Measurements from ENCODE around the gene HCFC1.

The HCFC1 gene

DNA sequence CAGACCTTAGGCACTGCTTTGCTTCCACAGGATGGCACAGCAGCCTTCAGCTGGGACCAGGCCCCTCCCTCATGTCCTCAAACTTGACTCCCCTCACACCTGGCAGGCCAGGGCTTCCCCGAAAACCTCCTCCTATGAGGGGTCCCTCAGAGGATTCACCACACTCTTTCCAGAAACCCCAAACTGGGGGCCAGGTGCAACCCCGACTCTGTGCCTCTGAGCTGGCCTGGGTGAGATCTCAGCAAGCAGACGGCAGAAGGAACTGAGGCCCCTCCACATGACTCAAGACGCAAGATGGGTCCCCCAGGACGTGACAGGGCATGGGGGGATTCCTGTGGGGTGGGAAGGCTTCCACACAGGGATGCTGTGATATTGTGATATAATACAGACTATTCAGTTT, 6.2 kb downstream of the HCFC1 start:
- H3K4ac ChIP-seq (ENCODE audit: low read depth, low read length): no peak overlapping the region
- DNase-seq: no peak
- H3K18ac ChIP-seq (ENCODE audit: low read length): no peak overlapping the region
- no CpG with 5 or more reads among the region's 5 CpGs for WGBS (ENCODE audit: extremely low coverage, insufficient coverage, low lambda C conversion rate)
- no peak overlapping the region for H3K9ac ChIP-seq (ENCODE audit: low read length)
- H2AK5ac ChIP-seq (ENCODE audit: low read length): no peak overlapping the region
- no peaks in the 10 kb centered on the region for H3K79me1 ChIP-seq (ENCODE audit: low read length)
- H3K27ac ChIP-seq (ENCODE audit: low read depth, low read length): no peak overlapping the region
- H3K36me3 ChIP-seq (ENCODE audit: control insufficient read depth, insufficient read depth, low read length): peaks cover 1% of the 10 kb centered on the region
- peaks cover 6% of the 10 kb centered on the region for H3K4me1 ChIP-seq (ENCODE audit: control insufficient read depth, low read depth, low read length)
- H4K8ac ChIP-seq (ENCODE audit: low read depth, low read length): no peak overlapping the region
- no peak overlapping the region for H3K56ac ChIP-seq (ENCODE audit: low read length)
- no peak overlapping the region for H2BK120ac ChIP-seq (ENCODE audit: low read depth, low read length)
- H2BK5ac ChIP-seq (ENCODE audit: low read length): no peak overlapping the region
- H3K27me3 ChIP-seq (ENCODE audit: insufficient read depth, low read length, poor library complexity): no peaks in the 10 kb centered on the region
- H4K5ac ChIP-seq (ENCODE audit: low read length): no peak overlapping the region
- H3K4me3 ChIP-seq (ENCODE audit: low read length): no peak overlapping the region
- no peak overlapping the region for H3K23ac ChIP-seq (ENCODE audit: low read length)
- H3K79me2 ChIP-seq (ENCODE audit: control insufficient read depth, insufficient read depth, low read length): peaks cover 70% of the 10 kb centered on the region
- no peak overlapping the region for H3K4me2 ChIP-seq (ENCODE audit: low read length)
- no peak overlapping the region for H2BK15ac ChIP-seq (replicated peaks; ENCODE audit: low read depth)

DNA sequence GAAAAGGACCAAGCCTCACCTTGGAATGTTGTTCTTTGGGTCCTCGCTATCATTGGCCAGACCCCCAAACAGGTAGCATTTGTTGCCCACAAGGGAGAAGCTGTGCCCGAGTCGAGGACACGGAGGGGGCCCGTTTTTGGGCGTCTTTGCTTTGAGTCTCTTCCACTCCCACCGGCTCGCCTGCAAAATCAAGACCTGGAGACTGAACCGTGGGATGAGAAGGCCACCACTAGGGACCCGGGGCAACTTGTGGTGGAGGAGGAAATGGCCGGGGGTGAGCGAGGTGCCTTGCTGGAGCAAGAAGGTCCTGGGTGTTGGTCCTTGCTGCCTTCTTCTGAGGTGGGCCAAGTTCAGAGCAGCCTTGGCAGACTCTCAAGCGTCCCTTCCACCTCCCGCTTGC, 7.5 kb downstream of the HCFC1 start:
- Histone ChIP-seq H3K4ac (ENCODE audit: low read depth, low read length) (no peak overlapping the region), H3K9ac (ENCODE audit: low read length) (no peak overlapping the region), H3K23ac (ENCODE audit: low read length) (no peak overlapping the region), H3K27me3 (ENCODE audit: insufficient read depth, low read length, poor library complexity) (no peaks in the 10 kb centered on the region), H2BK15ac (replicated peaks; ENCODE audit: low read depth) (no peak overlapping the region), H3K79me2 (ENCODE audit: control insufficient read depth, insufficient read depth, low read length) (peaks cover 60% of the 10 kb centered on the region), H3K36me3 (ENCODE audit: control insufficient read depth, insufficient read depth, low read length) (peaks cover 3% of the 10 kb centered on the region), H3K27ac (ENCODE audit: low read depth, low read length) (no peak overlapping the region), H3K18ac (ENCODE audit: low read length) (no peak overlapping the region), H4K5ac (ENCODE audit: low read length) (no peak overlapping the region), H2AK5ac (ENCODE audit: low read length) (no peak overlapping the region), H3K4me1 (ENCODE audit: control insufficient read depth, low read depth, low read length) (peaks cover 6% of the 10 kb centered on the region), H3K56ac (ENCODE audit: low read length) (no peak overlapping the region), H3K4me2 (ENCODE audit: low read length) (no peak overlapping the region), H2BK5ac (ENCODE audit: low read length) (no peak overlapping the region), H2BK120ac (ENCODE audit: low read depth, low read length) (no peak overlapping the region), H4K8ac (ENCODE audit: low read depth, low read length) (no peak overlapping the region), H3K4me3 (ENCODE audit: low read length) (no peak overlapping the region), H3K79me1 (ENCODE audit: low read length) (no peaks in the 10 kb centered on the region)
- no peak for DNase-seq
- WGBS (ENCODE audit: extremely low coverage, insufficient coverage, low lambda C conversion rate): no CpG with 5 or more reads among the region's 14 CpGs

DNA sequence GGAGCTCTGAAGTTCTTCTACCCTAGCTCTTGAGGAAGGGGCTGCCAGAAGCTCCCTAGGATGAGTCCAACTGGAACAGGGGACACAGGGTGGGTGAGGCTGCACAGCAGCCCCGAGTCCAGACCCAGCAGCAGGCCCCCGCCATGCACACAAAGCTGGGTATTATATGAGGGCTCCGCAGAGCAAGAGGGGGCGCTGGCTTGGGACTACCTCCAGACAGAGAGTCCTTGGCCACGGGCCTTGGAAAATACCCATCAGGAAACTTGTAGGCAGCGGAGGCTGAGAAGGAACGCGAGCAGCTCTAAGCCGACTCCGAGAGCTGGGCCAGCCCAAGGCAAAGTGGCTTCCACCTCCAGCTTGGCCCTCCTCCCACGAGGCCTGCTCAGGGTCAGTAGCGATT, 8.1 kb downstream of the HCFC1 start:
- H3K56ac ChIP-seq (ENCODE audit: low read length): no peak overlapping the region

GRCh38 chrX:153961292-153961691, 10.3 kb downstream of the HCFC1 start:
- no peaks in the 10 kb centered on the region for H3K4me1 ChIP-seq (ENCODE audit: control insufficient read depth, low read depth, low read length)

More for the DNA sequence above, 8.1 kb downstream of the HCFC1 start:
- H3K27me3 ChIP-seq (ENCODE audit: insufficient read depth, low read length, poor library complexity): no peaks in the 10 kb centered on the region
- no peak overlapping the region for H2BK120ac ChIP-seq (ENCODE audit: low read depth, low read length)
- no CpG with 5 or more reads among the region's 12 CpGs for WGBS (ENCODE audit: extremely low coverage, insufficient coverage, low lambda C conversion rate)
- H3K4ac ChIP-seq (ENCODE audit: low read depth, low read length): no peak overlapping the region
- no peak overlapping the region for H2BK15ac ChIP-seq (replicated peaks; ENCODE audit: low read depth)
- no peak overlapping the region for H4K5ac ChIP-seq (ENCODE audit: low read length)
- no peak overlapping the region for H2BK5ac ChIP-seq (ENCODE audit: low read length)
- no peak overlapping the region for H3K23ac ChIP-seq (ENCODE audit: low read length)
- no peak overlapping the region for H3K27ac ChIP-seq (ENCODE audit: low read depth, low read length)
- H3K4me3 ChIP-seq (ENCODE audit: low read length): no peak overlapping the region
- H3K36me3 ChIP-seq (ENCODE audit: control insufficient read depth, insufficient read depth, low read length): peaks cover 3% of the 10 kb centered on the region
- no peak for DNase-seq
- no peak overlapping the region for H2AK5ac ChIP-seq (ENCODE audit: low read length)
- H3K79me1 ChIP-seq (ENCODE audit: low read length): no peaks in the 10 kb centered on the region
- H3K4me1 ChIP-seq (ENCODE audit: control insufficient read depth, low read depth, low read length): peaks cover 6% of the 10 kb centered on the region
- no peak overlapping the region for H4K8ac ChIP-seq (ENCODE audit: low read depth, low read length)
- no peak overlapping the region for H3K4me2 ChIP-seq (ENCODE audit: low read length)
- peaks cover 54% of the 10 kb centered on the region for H3K79me2 ChIP-seq (ENCODE audit: control insufficient read depth, insufficient read depth, low read length)
- H3K18ac ChIP-seq (ENCODE audit: low read length): no peak overlapping the region
- H3K9ac ChIP-seq (ENCODE audit: low read length): no peak overlapping the region

GRCh38 chrX:153960786-153961185, 10.8 kb downstream of the HCFC1 start:
- Histone ChIP-seq H3K9ac (ENCODE audit: low read length) (no peak overlapping the region), H3K27ac (ENCODE audit: low read depth, low read length) (no peak overlapping the region), H3K56ac (ENCODE audit: low read length) (no peak overlapping the region), H3K4me1 (ENCODE audit: control insufficient read depth, low read depth, low read length) (no peaks in the 10 kb centered on the region), H3K4ac (ENCODE audit: low read depth, low read length) (no peak overlapping the region), H3K79me1 (ENCODE audit: low read length) (no peaks in the 10 kb centered on the region), H4K5ac (ENCODE audit: low read length) (no peak overlapping the region), H2BK15ac (replicated peaks; ENCODE audit: low read depth) (no peak overlapping the region), H3K18ac (ENCODE audit: low read length) (no peak overlapping the region), H3K36me3 (ENCODE audit: control insufficient read depth, insufficient read depth, low read length) (peaks cover 8% of the 10 kb centered on the region), H3K4me3 (ENCODE audit: low read length) (no peak overlapping the region), H3K4me2 (ENCODE audit: low read length) (no peak overlapping the region), H3K27me3 (ENCODE audit: insufficient read depth, low read length, poor library complexity) (no peaks in the 10 kb centered on the region), H4K8ac (ENCODE audit: low read depth, low read length) (no peak overlapping the region), H2BK120ac (ENCODE audit: low read depth, low read length) (no peak overlapping the region), H2AK5ac (ENCODE audit: low read length) (no peak overlapping the region), H3K23ac (ENCODE audit: low read length) (no peak overlapping the region), H2BK5ac (ENCODE audit: low read length) (no peak overlapping the region), H3K79me2 (ENCODE audit: control insufficient read depth, insufficient read depth, low read length) (peaks cover 27% of the 10 kb centered on the region)
- no CpG with 5 or more reads among the region's 22 CpGs for WGBS (ENCODE audit: extremely low coverage, insufficient coverage, low lambda C conversion rate)
- no peak for DNase-seq

More at GRCh38 chrX:153961292-153961691, 10.3 kb downstream of the HCFC1 start:
- Histone ChIP-seq H3K4ac (ENCODE audit: low read depth, low read length) (no peak overlapping the region), H2AK5ac (ENCODE audit: low read length) (no peak overlapping the region), H4K8ac (ENCODE audit: low read depth, low read length) (no peak overlapping the region), H2BK15ac (replicated peaks; ENCODE audit: low read depth) (no peak overlapping the region), H3K4me3 (ENCODE audit: low read length) (no peak overlapping the region), H3K23ac (ENCODE audit: low read length) (no peak overlapping the region), H2BK120ac (ENCODE audit: low read depth, low read length) (no peak overlapping the region), H3K27ac (ENCODE audit: low read depth, low read length) (no peak overlapping the region), H3K27me3 (ENCODE audit: insufficient read depth, low read length, poor library complexity) (no peaks in the 10 kb centered on the region), H3K79me2 (ENCODE audit: control insufficient read depth, insufficient read depth, low read length) (peaks cover 32% of the 10 kb centered on the region), H3K56ac (ENCODE audit: low read length) (no peak overlapping the region), H2BK5ac (ENCODE audit: low read length) (no peak overlapping the region), H4K5ac (ENCODE audit: low read length) (no peak overlapping the region), H3K4me2 (ENCODE audit: low read length) (no peak overlapping the region), H3K79me1 (ENCODE audit: low read length) (no peaks in the 10 kb centered on the region), H3K36me3 (ENCODE audit: control insufficient read depth, insufficient read depth, low read length) (peaks cover 8% of the 10 kb centered on the region), H3K9ac (ENCODE audit: low read length) (no peak overlapping the region), H3K18ac (ENCODE audit: low read length) (no peak overlapping the region)
- no peak for DNase-seq
- WGBS (ENCODE audit: extremely low coverage, insufficient coverage, low lambda C conversion rate): no CpG with 5 or more reads among the region's 11 CpGs

- H3K27me3 ChIP-seq (ENCODE audit: insufficient read depth, low read length, poor library complexity): no peaks in the 10 kb centered on the region
- H3K18ac ChIP-seq (ENCODE audit: low read length): no peak overlapping the region
- no peak overlapping the region for H2AK5ac ChIP-seq (ENCODE audit: low read length)
- no peak overlapping the region for H4K8ac ChIP-seq (ENCODE audit: low read depth, low read length)
- no peaks in the 10 kb centered on the region for H3K79me1 ChIP-seq (ENCODE audit: low read length)
- no peak overlapping the region for H3K9ac ChIP-seq (ENCODE audit: low read length)
- H3K4me3 ChIP-seq (ENCODE audit: low read length): no peak overlapping the region
- WGBS (ENCODE audit: extremely low coverage, insufficient coverage, low lambda C conversion rate): no CpG with 5 or more reads among the region's 16 CpGs
- peaks cover 8% of the 10 kb centered on the region for H3K36me3 ChIP-seq (ENCODE audit: control insufficient read depth, insufficient read depth, low read length)
- peaks cover 20% of the 10 kb centered on the region for H3K79me2 ChIP-seq (ENCODE audit: control insufficient read depth, insufficient read depth, low read length)
- no peak overlapping the region for H3K4me2 ChIP-seq (ENCODE audit: low read length)
- H2BK120ac ChIP-seq (ENCODE audit: low read depth, low read length): no peak overlapping the region
- no peaks in the 10 kb centered on the region for H3K4me1 ChIP-seq (ENCODE audit: control insufficient read depth, low read depth, low read length)
- H3K56ac ChIP-seq (ENCODE audit: low read length): no peak overlapping the region
- H2BK5ac ChIP-seq (ENCODE audit: low read length): no peak overlapping the region
- H3K23ac ChIP-seq (ENCODE audit: low read length): no peak overlapping the region
- H2BK15ac ChIP-seq (replicated peaks; ENCODE audit: low read depth): no peak overlapping the region
- no peak for DNase-seq
- H3K27ac ChIP-seq (ENCODE audit: low read depth, low read length): no peak overlapping the region
- no peak overlapping the region for H4K5ac ChIP-seq (ENCODE audit: low read length)
- H3K4ac ChIP-seq (ENCODE audit: low read depth, low read length): no peak overlapping the region
Observed at GRCh38 chrX:153960077-153960476, 11.5 kb downstream of the HCFC1 start.
